Suprapubic skin (tissue), 3 donors: ENCODE results near the gene BICC1.

Source experiments
- CTCF ChIP-seq, 2 donors: fragments of 200-600 bp in 1 of 2; fragments of 450-650 bp in 1 of 2; sonication (generic) in 1 of 2; IDR thresholded peaks; one replicate each; pipeline ENCODE4 v1.5.1; 2016 to 2019; ENCODE audit warnings: antibody characterized with exemption in 2 of 2, mild to moderate bottlenecking in 1 of 2, moderate library complexity in 1 of 2
- EP300 ChIP-seq: sonication (generic); formaldehyde crosslinking; IDR thresholded peaks from one replicate; pipeline ENCODE4 v1.6.1; 2017; ENCODE audit warnings: antibody characterized with exemption
- POLR2A ChIP-seq, 2 donors: fragments of 450-650 bp; IDR thresholded peaks; one replicate each; pipeline ENCODE4 v1.6.1; 2017; ENCODE audit warnings: antibody characterized with exemption in 2 of 2, mild to moderate bottlenecking in 2 of 2, moderate library complexity in 2 of 2

GRCh38 chr10:58870070-58870469 lies 357.4 kb downstream of the BICC1 start:
- TF ChIP-seq CTCF (IDR thresholded peaks at IDR 0.05) = no peak
- no peak for TF ChIP-seq EP300
- TF ChIP-seq POLR2A (IDR thresholded peaks at IDR 0.05) = no peak
